Dermis microvascular lymphatic vessel endothelial cell (primary cell): Measurements from ENCODE around the gene REEP2. TPM values are rescaled to one million over a fixed set of nuclear protein-coding genes. Genes with fewer than 3 reads are reported as not detected.
"Not testable (repeated sequence)": the region's sequence is repeated elsewhere in the genome, so short reads cannot be mapped to it uniquely, and the experiment has no call there.

Experiments used
- DNase-seq, 2 donors: peaks; one replicate each; pipeline versions ENCODE4 v3.0.0 to v3.0.0-alpha.2; 2010; ENCODE audit warnings: low read depth in 2 of 2
- total RNA-seq: library from RNA; depleted of rRNA; stranded (reverse); fragments of >200 nt; gene quantifications from 2 replicates; pipeline ENCODE4 v1.2.1, GENCODE V29; 2014

Gene REEP2
- total RNA-seq, 1 donor from 2014 or later, result 1.2 TPM

- DNase-seq, result no peak
Measured at GRCh38 chr5:138466125-138466899, 27.5 kb downstream of the REEP2 start.

GRCh38 chr5:138466900-138467710, 28.2 kb downstream of the REEP2 start:
- no peak for DNase-seq

GRCh38 chr5:138467711-138468132, 28.9 kb downstream of the REEP2 start:
- no peak for DNase-seq

GRCh38 chr5:138468133-138468965, 29.5 kb downstream of the REEP2 start:
- no peak for DNase-seq

- DNase-seq, result no peak
Measured at GRCh38 chr5:138468966-138469539, 30.2 kb downstream of the REEP2 start.

GRCh38 chr5:138469540-138470321, 30.9 kb downstream of the REEP2 start:
- DNase-seq, result peak in 1 of 2 donors; percentile 91

GRCh38 chr5:138470322-138471051, 31.6 kb downstream of the REEP2 start:
- DNase-seq, result no peak

GRCh38 chr5:138471052-138471361, 32.1 kb downstream of the REEP2 start:
- no peak for DNase-seq

GRCh38 chr5:138472353-138472752, 33.5 kb downstream of the REEP2 start:
- no peak for DNase-seq

GRCh38 chr5:138473151-138473550, 34.3 kb downstream of the REEP2 start:
- DNase-seq, result not testable (repeated sequence)

- DNase-seq, result no peak
Measured at GRCh38 chr5:138476918-138477317, 38.1 kb downstream of the REEP2 start.

GRCh38 chr5:138482638-138483037, 43.8 kb downstream of the REEP2 start:
- DNase-seq, result no peak

GRCh38 chr5:138488481-138488945, 49.7 kb downstream of the REEP2 start:
- DNase-seq, result no peak

GRCh38 chr5:138489683-138490061, 50.8 kb downstream of the REEP2 start:
- DNase-seq, result no peak

GRCh38 chr5:138490648-138491283, 51.9 kb downstream of the REEP2 start:
- DNase-seq, result no peak

- no peak for DNase-seq
Measured at GRCh38 chr5:138491284-138491648, 52.4 kb downstream of the REEP2 start.

GRCh38 chr5:138491669-138492559, 53.1 kb downstream of the REEP2 start:
- DNase-seq, result peak; percentile 73 to 86

- DNase-seq, result no peak
Measured at GRCh38 chr5:138492560-138493045, 53.7 kb downstream of the REEP2 start.
